Measurements from ENCODE around the gene FBXO45. TPM values are rescaled to one million over a fixed set of nuclear protein-coding genes. Genes with fewer than 3 reads are reported as not detected.

Gene FBXO45
- total and polyA plus RNA-seq, 2 of the 13 experiments (the other 11 are each of a cell fraction or from before 2014, with no cell fraction given) = 7.0 to 12.1 TPM

- 0 out of 2 replicates have a peak, but pooled peaks have one; percentile 17 for TF ChIP-seq HNF4G (IDR thresholded peaks at IDR 0.05; ENCODE audit: borderline replicate concordance, low read depth, low read length)
- TF ChIP-seq HNF4G (CRISPR knock-in tag; IDR thresholded peaks at IDR 0.05; ENCODE audit: borderline replicate concordance, low read depth) = no peak
- TF ChIP-seq ZNF574 (CRISPR knock-in tag; IDR thresholded peaks at IDR 0.05) = peak; percentile 90
- TF ChIP-seq HMGA1 (CRISPR knock-in tag; conservative IDR thresholded peaks at IDR 0.05) = no peak
- TF ChIP-seq, protein P1, sequence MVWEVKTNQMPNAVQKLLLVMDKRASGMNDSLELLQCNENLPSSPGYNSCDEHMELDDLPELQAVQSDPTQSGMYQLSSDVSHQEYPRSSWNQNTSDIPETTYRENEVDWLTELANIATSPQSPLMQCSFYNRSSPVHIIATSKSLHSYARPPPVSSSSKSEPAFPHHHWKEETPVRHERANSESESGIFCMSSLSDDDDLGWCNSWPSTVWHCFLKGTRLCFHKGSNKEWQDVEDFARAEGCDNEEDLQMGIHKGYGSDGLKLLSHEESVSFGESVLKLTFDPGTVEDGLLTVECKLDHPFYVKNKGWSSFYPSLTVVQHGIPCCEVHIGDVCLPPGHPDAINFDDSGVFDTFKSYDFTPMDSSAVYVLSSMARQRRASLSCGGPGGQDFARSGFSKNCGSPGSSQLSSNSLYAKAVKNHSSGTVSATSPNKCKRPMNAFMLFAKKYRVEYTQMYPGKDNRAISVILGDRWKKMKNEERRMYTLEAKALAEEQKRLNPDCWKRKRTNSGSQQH (CRISPR knock-in tag; IDR thresholded peaks at IDR 0.05; ENCODE audit: low read depth) = peak; percentile 28; the same call in 1 of the 2 replicates
- no peak for TF ChIP-seq ZNF143 (CRISPR knock-in tag; IDR thresholded peaks at IDR 0.05)
- TF ChIP-seq MLX (CRISPR knock-in tag; IDR thresholded peaks at IDR 0.05) = no peak
- TF ChIP-seq, protein P2, sequence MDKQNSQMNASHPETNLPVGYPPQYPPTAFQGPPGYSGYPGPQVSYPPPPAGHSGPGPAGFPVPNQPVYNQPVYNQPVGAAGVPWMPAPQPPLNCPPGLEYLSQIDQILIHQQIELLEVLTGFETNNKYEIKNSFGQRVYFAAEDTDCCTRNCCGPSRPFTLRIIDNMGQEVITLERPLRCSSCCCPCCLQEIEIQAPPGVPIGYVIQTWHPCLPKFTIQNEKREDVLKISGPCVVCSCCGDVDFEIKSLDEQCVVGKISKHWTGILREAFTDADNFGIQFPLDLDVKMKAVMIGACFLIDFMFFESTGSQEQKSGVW (CRISPR knock-in tag; IDR thresholded peaks at IDR 0.05; ENCODE audit: borderline replicate concordance) = no peak
- no peak for TF ChIP-seq ZXDC (CRISPR knock-in tag; IDR thresholded peaks at IDR 0.05)
- TF ChIP-seq GATA4 (IDR thresholded peaks at IDR 0.05; ENCODE audit: borderline replicate concordance, low read depth) = no peak
- TF ChIP-seq JUN (CRISPR knock-in tag; IDR thresholded peaks at IDR 0.05) = no peak
- TF ChIP-seq ARID2 (CRISPR knock-in tag; IDR thresholded peaks at IDR 0.05; ENCODE audit: borderline replicate concordance) = peak; percentile 85; the same call in 1 of the 2 replicates
- no peak for TF ChIP-seq ZNF282 (IDR thresholded peaks at IDR 0.05; ENCODE audit: partially characterized antibody)
- TF ChIP-seq TAF1 (CRISPR knock-in tag; IDR thresholded peaks at IDR 0.05) = peak; percentile 60
- TF ChIP-seq ZNF124 (CRISPR knock-in tag; IDR thresholded peaks at IDR 0.05) = no peak
- TF ChIP-seq FOXP1 (IDR thresholded peaks at IDR 0.05) = no peak
- TF ChIP-seq FOXP1 (CRISPR knock-in tag; IDR thresholded peaks at IDR 0.05) = no peak
- no peak for TF ChIP-seq ZBTB2 (CRISPR knock-in tag; IDR thresholded peaks at IDR 0.05; ENCODE audit: low read depth)
- no peak for TF ChIP-seq SMARCE1 (IDR thresholded peaks at IDR 0.05; ENCODE audit: borderline replicate concordance)
- TF ChIP-seq PHF5A (CRISPR knock-in tag; IDR thresholded peaks at IDR 0.05; ENCODE audit: low read depth, unreplicated experiment) = no peak
These were observed 63.7 kb downstream of the FBXO45 start (continued) for GRCh38 chr3:196632046-196632751.
